HCT116 (cell line): ENCODE data around the gene SHISA3. TPM values are rescaled to one million over a fixed set of nuclear protein-coding genes. Genes with fewer than 3 reads are reported as not detected.

Experiments
- ATAC-seq: fragments of 200-7000 bp; cut with Tn5 transposase; 2 replicates; pipeline ENCODE4 v1.9.1; 2020; ENCODE audit warnings: mild to moderate bottlenecking, moderate library complexity
- BruUV-seq: library from RNA; stranded (reverse); fragments of 400-500 nt; replicated peaks from 2 replicates; lab custom pipeline; 2021; lab: Mats Ljungman, UMichigan
- CTCF ChIA-PET: fragments of 300-600 bp; sonication (Branson Sonifier 250); formaldehyde crosslinking; loops from one replicate; lab custom pipeline; 2021; ENCODE audit warnings: antibody characterized with exemption; lab: Charles Lee
- POLR2A ChIA-PET: fragments of 300-600, 350-600 bp; sonication (Branson Sonifier 250); formaldehyde crosslinking; loops from one replicate; lab custom pipeline; 2021; ENCODE audit warnings: antibody characterized with exemption; lab: Charles Lee
- RAD21 ChIA-PET, 2 experiments: fragments of 300-600 bp; sonication (Branson Sonifier 250); formaldehyde crosslinking; loops; one replicate each; lab custom pipeline; 2023; ENCODE audit warnings: low total read pairs in 2 of 2; ENCODE audit not compliant: uncharacterized antibody in 2 of 2, unreplicated experiment in 2 of 2, low non-redundant PET in 1 of 2; lab: Charles Lee
- DNase-seq: peaks from one replicate; pipeline ENCODE4 v3.0.0-alpha.2; 2010; ENCODE audit warnings: low read depth, low spot score
- H2AFZ ChIP-seq: fragments of 200-600 bp; shearing (Covaris generic), sonication (generic); 2 replicates; pipeline ENCODE4 v1.6.1; 2017; ENCODE audit warnings: low read depth, mixed run types, mixed read lengths, antibody characterized with exemption, low read length; ENCODE audit not compliant: poor library complexity, severe bottlenecking
- H3K27ac ChIP-seq: 2 replicates; pipeline ENCODE4 v1.5.1; 2012; ENCODE audit warnings: low read depth, low read length
- H3K27me3 ChIP-seq: fragments of 200-600 bp; sonication (generic); 2 replicates; pipeline ENCODE4 v1.6.1; 2016; ENCODE audit warnings: mixed run types, low read length, mixed read lengths; ENCODE audit not compliant: insufficient read depth
- H3K36me3 ChIP-seq, 2 experiments: fragments of 200-500 bp in 1 of 2; fragments of 200-600 bp in 1 of 2; sonication (Bioruptor generic) in 1 of 2; sonication (generic) in 1 of 2; 2 replicates each; pipeline versions ENCODE4 v1.5.1 to v1.6.1; 2014 to 2016; ENCODE audit warnings: low read length in 2 of 2, inconsistent platforms in 1 of 2, mixed read lengths in 1 of 2, mixed run types in 1 of 2; ENCODE audit not compliant: insufficient read depth in 2 of 2, control insufficient read depth in 1 of 2
- H3K4me1 ChIP-seq, 2 experiments: fragments of 200-600 bp in 1 of 2; sonication (generic) in 1 of 2; 2 replicates each; pipeline versions ENCODE4 v1.5.1 to v1.6.1; 2012 to 2017; ENCODE audit warnings: low read length in 2 of 2, inconsistent platforms in 1 of 2, mild to moderate bottlenecking in 1 of 2, mixed read lengths in 1 of 2, mixed run types in 1 of 2, moderate library complexity in 1 of 2; ENCODE audit not compliant: insufficient read depth in 2 of 2, control insufficient read depth in 1 of 2
- H3K4me2 ChIP-seq: fragments of 200-600 bp; sonication (generic); 2 replicates; pipeline ENCODE4 v1.6.1; 2017; ENCODE audit warnings: mixed run types, low read length, mixed read lengths
- H3K4me3 ChIP-seq, 2 experiments: fragments of 200-600 bp in 1 of 2; sonication (generic) in 1 of 2; replicated peaks in 1 of 2; 2 replicates each; pipeline ENCODE4 v1.5.1; 2011 to 2016; ENCODE audit warnings: low read length in 2 of 2, control low read depth in 1 of 2, low read depth in 1 of 2, mild to moderate bottlenecking in 1 of 2, mixed read lengths in 1 of 2, mixed run types in 1 of 2
- H3K79me2 ChIP-seq: fragments of 200-600 bp; sonication (generic); 2 replicates; pipeline ENCODE4 v1.6.1; 2017; ENCODE audit warnings: mild to moderate bottlenecking, mixed run types, low read length, moderate library complexity, mixed read lengths; ENCODE audit not compliant: insufficient read depth
- H3K9ac ChIP-seq: fragments of 200-600 bp; sonication (generic); 2 replicates; pipeline ENCODE4 v1.6.1; 2016; ENCODE audit warnings: low read length, mixed read lengths
- H3K9me2 ChIP-seq: fragments of 200-600 bp; sonication (generic), shearing (Covaris generic); 2 replicates; pipeline ENCODE4 v1.6.1; 2017; ENCODE audit warnings: mixed run types, mild to moderate bottlenecking, moderate library complexity; ENCODE audit not compliant: insufficient read depth
- H3K9me3 ChIP-seq, 2 experiments: fragments of 200-500 bp in 1 of 2; fragments of 200-600 bp in 1 of 2; sonication (Bioruptor generic) in 1 of 2; sonication (generic) in 1 of 2; 2 replicates each; pipeline ENCODE4 v1.6.1; 2014 to 2017; ENCODE audit warnings: low read length in 2 of 2, mixed read lengths in 2 of 2, inconsistent platforms in 1 of 2, low read depth in 1 of 2, mild to moderate bottlenecking in 1 of 2, mixed run types in 1 of 2, moderate library complexity in 1 of 2; ENCODE audit not compliant: control insufficient read depth in 1 of 2, insufficient read depth in 1 of 2
- H4K20me1 ChIP-seq: fragments of 200-600 bp; sonication (generic), shearing (Covaris generic); 2 replicates; pipeline ENCODE4 v1.6.1; 2017; ENCODE audit warnings: mixed run types, mild to moderate bottlenecking, moderate library complexity; ENCODE audit not compliant: insufficient read depth
- ATF3 ChIP-seq: IDR thresholded peaks from 2 replicates; pipeline ENCODE4 v1.6.1; 2012
- CBX3 ChIP-seq: IDR thresholded peaks from 2 replicates; pipeline ENCODE4 v1.6.1; 2012; ENCODE audit warnings: low read depth
- CTCF ChIP-seq, 3 experiments: fragments of 200-600 bp in 1 of 3; sonication (generic) in 1 of 3; IDR thresholded peaks in 2 of 3; conservative IDR thresholded peaks in 1 of 3; 2 replicates each; pipeline ENCODE4 v1.5.1; 2012 to 2017; ENCODE audit warnings: low read depth in 2 of 3, low read length in 2 of 3, antibody characterized with exemption in 1 of 3, borderline replicate concordance in 1 of 3, control low read depth in 1 of 3, mild to moderate bottlenecking in 1 of 3, mixed read lengths in 1 of 3, mixed run types in 1 of 3, moderate library complexity in 1 of 3; ENCODE audit not compliant: insufficient read depth in 1 of 3
- EGR1 ChIP-seq: IDR thresholded peaks from 2 replicates; pipeline ENCODE4 v1.6.1; 2012; ENCODE audit warnings: low read depth
- EZH2 ChIP-seq: fragments of 200-600 bp; sonication (generic); IDR thresholded peaks from 2 replicates; pipeline ENCODE4 v1.6.1; 2017; ENCODE audit warnings: antibody characterized with exemption, mixed run types
- EZH2phosphoT487 ChIP-seq: fragments of 200-600 bp; IDR thresholded peaks from 2 replicates; pipeline ENCODE4 v1.6.1; 2018; ENCODE audit warnings: antibody characterized with exemption, borderline replicate concordance
- FOSL1 ChIP-seq: IDR thresholded peaks from 2 replicates; pipeline ENCODE4 v1.6.1; 2012; ENCODE audit warnings: low read depth
- MAX ChIP-seq: IDR thresholded peaks from 2 replicates; pipeline ENCODE4 v1.6.1; 2012
- POLR2A ChIP-seq: IDR thresholded peaks from 2 replicates; pipeline ENCODE4 v1.7.0; 2011; ENCODE audit warnings: borderline replicate concordance; ENCODE audit not compliant: insufficient read depth, insufficient read length; ENCODE audit errors: extremely low read depth
- RAD21 ChIP-seq: IDR thresholded peaks from 2 replicates; pipeline ENCODE4 v1.6.1; 2012; ENCODE audit warnings: low read depth, mild to moderate bottlenecking
- SP1 ChIP-seq: IDR thresholded peaks from 2 replicates; pipeline ENCODE4 v1.6.1; 2012; ENCODE audit warnings: low read depth
- ZBTB33 ChIP-seq: IDR thresholded peaks from 2 replicates; pipeline ENCODE4 v1.6.1; 2011; ENCODE audit warnings: mild to moderate bottlenecking, low read length, moderate library complexity; ENCODE audit not compliant: insufficient replicate concordance; ENCODE audit errors: extremely low read depth
- intact Hi-C: fragments of 100-400 bp; cut with micrococcal nuclease; formaldehyde crosslinking; loops from 2 replicates; pipeline ENCODE4 v1.10.0; 2022
- total RNA-seq: library from RNA; stranded (reverse); gene quantifications from one replicate; pipeline ENCODE4 v1.2.1, GENCODE V29; 2021; ENCODE audit not compliant: unreplicated experiment

SHISA3 gene
- total RNA-seq, 1 experiment from 2014 or later, result not detected

- no TSS peak for BruUV-seq
- POLR2A ChIA-PET, result no interaction called here
- H3K9ac ChIP-seq, result no peak overlapping the region
Observed at GRCh38 chr4:42391981-42392380, 5.3 kb upstream of the SHISA3 start.

More at GRCh38 chr4:42391981-42392380, 5.3 kb upstream of the SHISA3 start:
- ATAC-seq (no peak), DNase-seq (no peak)
- Histone ChIP-seq H3K36me3 (no peaks in the 10 kb centered on the region), H2AFZ (no peak overlapping the region), H3K4me1 (no peaks in the 10 kb centered on the region), H3K4me2 (no peak overlapping the region), H4K20me1 (no peaks in the 10 kb centered on the region), H3K4me3 (no peak overlapping the region), H3K9me3 (no peaks in the 10 kb centered on the region), H3K27ac (no peak overlapping the region), H3K27me3 (no peaks in the 10 kb centered on the region), H3K9me2 (no peaks in the 10 kb centered on the region), H3K79me2 (no peaks in the 10 kb centered on the region)
- CTCF ChIA-PET, result no interaction called here
- RAD21 ChIA-PET, result no interaction called here
- intact Hi-C loops, result no loop called here
- TF ChIP-seq ZBTB33 (no peak), FOSL1 (no peak), CTCF (IDR thresholded peaks at IDR 0.05 in 2 of 3, conservative IDR thresholded peaks at IDR 0.05 in 1 of 3; ENCODE audit: borderline replicate concordance in 1 of 3, insufficient read depth in 1 of 3, low read depth in 2 of 3, low read length in 2 of 3) (no peak), MAX (no peak), EZH2phosphoT487 (no peak), RAD21 (no peak), EGR1 (no peak), ATF3 (no peak), POLR2A (no peak), CBX3 (no peak), SP1 (no peak), EZH2 (no peak)
